NCI-H128 (cell line): ENCODE data around the gene GATB.

Experiments
- DNase-seq: peaks from one replicate; lab custom pipeline; 2025; ENCODE audit not compliant: unreplicated experiment; lab: John Stamatoyannopoulos, UW

The GATB gene

DNA sequence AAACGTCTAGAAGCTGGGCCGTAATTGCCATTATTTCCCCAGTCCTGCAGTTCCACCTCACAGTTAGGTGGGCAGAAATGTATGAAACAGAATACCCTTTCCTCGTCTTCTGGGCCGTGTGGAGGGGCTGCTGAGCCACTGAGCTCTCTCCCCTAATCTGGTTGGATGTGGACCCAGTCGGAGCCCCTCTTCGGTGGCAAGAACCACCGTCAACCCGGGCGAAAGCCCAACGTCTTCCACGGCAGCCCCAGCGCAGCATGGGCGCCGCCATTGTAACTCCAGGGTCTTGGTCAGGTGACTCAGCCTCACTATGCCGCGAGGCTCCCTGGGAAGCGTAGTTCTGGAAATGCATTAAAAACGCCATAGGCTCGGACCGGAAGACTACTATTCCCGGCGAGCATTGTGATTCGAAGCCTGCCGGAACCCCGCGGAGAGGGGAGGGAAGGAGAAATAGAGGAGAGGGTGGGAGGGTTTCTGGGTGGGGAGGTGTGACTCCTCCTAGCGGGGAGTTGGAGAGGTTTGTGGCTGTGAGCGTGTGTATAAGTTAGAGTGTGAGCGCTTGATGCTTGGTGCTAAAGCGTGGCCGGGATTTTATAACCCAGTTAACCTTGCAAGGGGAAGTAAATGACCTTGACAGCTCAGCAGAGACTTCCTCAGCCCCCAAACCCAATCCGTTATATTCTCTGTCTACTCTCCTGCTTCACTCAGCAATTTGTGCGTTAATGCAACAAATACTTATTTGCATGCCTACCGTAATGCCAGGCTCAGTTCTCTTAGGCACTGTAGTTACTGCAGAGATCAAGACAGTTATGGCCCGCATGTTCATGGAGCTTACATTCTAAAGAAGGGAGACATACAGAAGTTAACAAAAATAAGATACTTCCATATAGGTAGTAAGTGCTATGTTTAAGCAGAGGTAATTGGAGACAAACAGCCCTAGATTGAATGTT lies at the start of gene GATB:
Gene GATB, minus strand, starts transcription at position 296 of the 950 bp plus-strand sequence. Its CDS starts 25 bp downstream, at position 271.
- peak; percentile 87 for DNase-seq

- DNase-seq, result no peak
Observed at GRCh38 chr4:151810476-151810875, 49.7 kb upstream of the GATB start.

- DNase-seq, result no peak
Observed at GRCh38 chr4:151809716-151810115, 48.9 kb upstream of the GATB start.

GRCh38 chr4:151808542-151808941 lies 47.7 kb upstream of the GATB start:
- no peak for DNase-seq

- DNase-seq, result no peak
Observed at GRCh38 chr4:151808120-151808529, 47.3 kb upstream of the GATB start.

- no peak for DNase-seq
Observed at GRCh38 chr4:151807220-151807619, 46.4 kb upstream of the GATB start.

- no peak for DNase-seq
Observed at GRCh38 chr4:151806511-151806927, 45.7 kb upstream of the GATB start.

GRCh38 chr4:151804821-151805220 lies 44.0 kb upstream of the GATB start:
- DNase-seq, result no peak

GRCh38 chr4:151804086-151804630 lies 43.4 kb upstream of the GATB start:
- no peak for DNase-seq

DNA sequence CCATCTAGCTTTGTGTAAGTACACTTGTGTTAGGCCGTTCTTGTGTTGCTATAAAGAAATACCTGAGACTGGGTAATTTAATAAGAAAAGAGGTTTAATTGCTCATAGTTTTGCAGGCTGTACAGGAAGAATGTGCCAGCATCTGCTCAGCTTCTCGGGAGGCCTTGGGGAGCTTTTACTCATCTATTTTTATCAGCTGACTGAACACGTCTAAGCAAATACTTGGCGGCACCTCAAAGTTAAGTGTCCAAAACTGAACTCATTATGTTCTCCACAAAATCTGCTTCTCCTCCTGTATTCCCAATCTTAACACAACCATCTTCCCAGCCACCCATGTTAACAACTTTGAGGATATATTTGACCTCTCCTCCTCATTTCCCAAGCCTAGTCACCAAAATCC lies 42.4 kb upstream of the GATB start:
- DNase-seq, result no peak

GRCh38 chr4:151801547-151802516 lies 41.0 kb upstream of the GATB start:
- no peak for DNase-seq

DNA sequence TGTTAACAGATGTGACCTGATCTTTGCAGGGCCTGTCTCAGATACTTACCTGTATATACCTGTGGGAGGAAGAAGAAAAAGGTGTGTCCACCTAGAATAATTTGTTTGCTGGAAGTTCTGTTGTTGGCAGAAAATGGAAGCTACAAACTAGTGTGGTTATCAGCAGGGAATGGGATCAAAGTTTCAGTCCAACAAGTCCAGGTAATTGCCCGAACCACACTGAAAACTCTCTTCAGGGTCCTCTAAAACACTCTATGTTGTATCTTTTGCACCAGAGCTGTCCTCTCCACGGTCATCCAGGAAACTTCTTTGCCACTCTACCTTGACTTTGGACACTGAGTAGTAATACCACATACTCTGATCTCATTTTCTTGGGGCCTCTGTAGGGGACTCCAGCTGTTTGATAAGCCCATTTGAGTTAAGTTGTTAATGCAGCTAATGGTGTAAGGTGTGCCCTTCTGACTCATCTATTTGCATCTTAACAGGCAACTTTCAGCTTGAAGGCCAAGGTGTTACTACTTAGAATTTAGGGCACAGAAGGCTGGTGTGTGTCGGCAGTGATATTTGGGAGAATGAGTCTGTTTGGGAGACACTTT lies 38.7 kb upstream of the GATB start:
- no peak for DNase-seq

DNA sequence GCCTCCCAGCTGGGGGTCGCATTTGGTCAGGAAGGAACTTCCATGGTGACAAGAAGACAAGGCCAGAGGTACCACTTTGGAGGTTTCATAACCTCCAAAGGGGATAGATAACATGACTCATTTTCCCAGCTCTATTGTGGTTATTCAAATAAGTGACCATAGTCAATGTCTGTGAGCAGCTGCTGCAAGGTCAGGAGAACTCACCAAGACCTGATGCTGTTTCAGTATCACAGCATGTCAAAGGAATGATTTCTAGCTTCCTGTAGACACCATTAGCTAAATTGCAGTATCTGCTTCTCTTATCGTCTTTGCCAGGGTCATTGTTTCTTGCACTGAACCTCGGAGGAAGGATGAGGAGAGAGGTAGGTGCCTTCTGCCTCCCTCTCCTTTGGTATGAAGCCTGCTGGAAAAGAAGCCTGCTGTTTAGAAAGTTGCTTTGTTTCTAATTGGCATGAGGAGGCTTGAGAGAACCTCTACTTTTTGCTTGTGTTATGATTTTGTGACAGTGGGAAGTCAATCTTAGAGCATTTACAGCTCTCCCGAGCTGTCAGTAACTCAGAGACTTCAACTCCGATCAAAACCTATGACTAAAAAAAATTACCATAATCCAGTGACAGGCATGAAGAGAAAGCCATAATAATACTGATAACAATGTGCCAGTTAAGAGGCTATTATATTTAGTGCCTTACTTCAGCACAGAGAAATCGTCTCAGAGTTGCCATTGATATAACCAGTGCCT lies 38.0 kb upstream of the GATB start:
- DNase-seq, result no peak

DNA sequence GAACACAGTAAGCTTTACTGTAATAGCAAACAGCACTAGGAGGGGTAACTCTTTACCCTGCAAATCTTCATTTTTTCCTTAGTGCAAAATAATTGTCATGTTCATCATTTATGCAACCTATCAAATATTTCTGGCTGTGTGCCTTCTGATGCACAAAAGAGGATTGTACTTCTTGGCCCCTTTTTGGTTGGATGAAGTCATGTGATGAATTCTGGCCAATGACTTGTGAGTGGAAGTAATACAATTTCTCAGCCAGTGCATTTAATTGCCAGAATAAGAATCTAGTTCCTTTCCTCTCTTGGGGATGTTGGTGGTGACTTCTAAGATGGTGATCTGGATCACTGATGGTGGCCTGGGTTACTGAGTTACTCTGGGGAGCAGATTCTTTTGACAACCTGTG lies 37.0 kb upstream of the GATB start:
- no peak for DNase-seq

DNA sequence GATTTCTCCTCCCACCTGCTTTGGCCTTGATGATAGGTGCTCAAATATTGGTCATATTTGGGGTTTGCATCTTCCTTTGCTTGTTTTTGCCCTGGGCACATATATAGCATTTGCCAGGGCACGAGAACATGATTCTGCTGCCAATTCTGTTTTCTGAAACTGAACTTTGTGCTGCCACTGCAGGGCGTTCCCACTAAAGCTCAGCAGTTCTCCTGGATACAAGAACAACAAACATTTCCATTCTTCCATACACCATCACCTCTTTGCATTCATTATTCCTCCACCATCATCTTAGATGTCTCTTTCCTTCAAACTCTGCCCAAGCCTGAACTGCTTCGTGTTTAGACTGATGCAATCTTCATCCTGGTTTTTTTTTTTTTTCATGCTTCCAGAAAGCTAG lies 36.3 kb upstream of the GATB start:
- DNase-seq, result no peak

DNA sequence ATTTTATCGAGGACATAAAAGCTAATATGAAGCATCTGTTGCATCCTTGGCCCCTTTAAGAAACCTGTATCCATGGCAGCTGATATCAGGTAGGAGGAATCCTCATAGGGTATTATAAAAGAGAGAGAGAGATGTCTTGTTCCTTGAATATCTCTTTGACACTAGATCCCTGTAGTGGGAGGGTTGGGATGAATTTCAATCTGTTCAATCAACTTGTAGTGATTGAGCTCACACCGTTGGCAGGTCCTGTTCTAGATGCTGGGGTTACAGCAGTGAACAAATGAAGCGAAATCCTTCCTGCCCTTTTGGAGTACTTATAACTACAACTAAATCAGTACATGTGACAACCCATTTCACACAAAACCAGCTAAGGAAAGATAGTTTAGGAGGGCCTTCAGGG lies 35.3 kb upstream of the GATB start:
- DNase-seq, result no peak

- DNase-seq, result no peak
Observed at GRCh38 chr4:151792995-151793394, 32.2 kb upstream of the GATB start.

- DNase-seq, result no peak
Observed at GRCh38 chr4:151792530-151792929, 31.7 kb upstream of the GATB start.

- DNase-seq, result no peak
Observed at GRCh38 chr4:151788021-151788420, 27.2 kb upstream of the GATB start.

DNA sequence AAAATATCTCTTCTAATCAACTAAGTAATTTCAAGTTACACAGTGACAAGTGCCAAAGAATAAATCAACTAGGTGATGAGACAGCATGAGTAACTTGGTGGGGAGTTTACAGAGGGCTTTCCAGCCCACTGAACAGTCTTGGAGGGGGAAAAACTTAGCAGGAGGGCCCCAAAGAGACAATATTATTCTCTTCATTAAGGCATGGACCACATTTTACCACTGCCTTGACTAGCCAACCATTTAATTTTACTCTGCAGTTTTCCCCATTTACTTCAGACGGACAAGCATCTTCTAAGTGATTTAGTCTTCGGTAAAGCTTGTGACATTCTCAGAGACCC lies 25.3 kb upstream of the GATB start:
- no peak for DNase-seq
